ENCODE measurements around the gene TMEM250. TPM values are rescaled to one million over a fixed set of nuclear protein-coding genes. Genes with fewer than 3 reads are reported as not detected.
A peak's percentile ranks its signal among the peaks of the same experiment; 100 is the strongest.

TMEM250 gene
- total RNA-seq, 4 donors from 2014 or later = 34.3 to 59.4 (median 43.4) TPM

- Histone ChIP-seq H3K27me3 (no peaks in the 10 kb centered on the region), H3K9me3 (no peaks in the 10 kb centered on the region), H3K27ac (peak overlapping the region in 3 of 4 donors; percentile 33 to 69 (median 59)), H3K4me1 (peaks cover 18 to 76% (median 27%) of the 10 kb centered on the region in 3 donors), H3K36me3 (peaks cover 0 to 45% (median 0%) of the 10 kb centered on the region in 3 donors), H3K4me3 (no peak overlapping the region)
- intact Hi-C loops (cut with DNase I) = no loop called here
- WGBS, 2 donors = 43 to 50% methylated on average over 2 to 10 of the region's 16 CpGs
- TF ChIP-seq POLR2A (IDR thresholded peaks at IDR 0.05) (no peak), CTCF (IDR thresholded peaks at IDR 0.05) (no peak)
- no peak for DNase-seq
These were observed 39.3 kb downstream of the TMEM250 start for GRCh38 chr9:136079211-136079915.

- Histone ChIP-seq H3K27me3 (no peaks in the 10 kb centered on the region), H3K36me3 (peaks cover 0 to 42% (median 0%) of the 10 kb centered on the region in 3 donors), H3K4me3 (no peak overlapping the region), H3K9me3 (no peaks in the 10 kb centered on the region), H3K27ac (peak overlapping the region in 2 of 4 donors; percentile 44 to 59), H3K4me1 (peaks cover 18 to 78% (median 27%) of the 10 kb centered on the region in 3 donors)
- DNase-seq = no peak
- WGBS, 2 donors = 79 to 80% methylated on average over 18 to 24 of the region's 27 CpGs
- no peak for TF ChIP-seq CTCF (IDR thresholded peaks at IDR 0.05)
- TF ChIP-seq POLR2A (IDR thresholded peaks at IDR 0.05) = no peak
- intact Hi-C loops (cut with DNase I) = no loop called here
These were observed 40.1 kb downstream of the TMEM250 start for GRCh38 chr9:136078498-136079011.

GRCh38 chr9:136078024-136078423, 40.7 kb downstream of the TMEM250 start:
- DNase-seq = no peak
- WGBS, 2 donors = 75 to 77% methylated on average over 6 to 12 of the region's 12 CpGs
- no peaks in the 10 kb centered on the region for H3K27me3 ChIP-seq
- intact Hi-C loops (cut with DNase I) = no loop called here
- no peak overlapping the region for H3K4me3 ChIP-seq
- no peak for TF ChIP-seq POLR2A (IDR thresholded peaks at IDR 0.05)
- no peak for TF ChIP-seq CTCF (IDR thresholded peaks at IDR 0.05)
- peaks cover 18 to 77% (median 27%) of the 10 kb centered on the region in 3 donors for H3K4me1 ChIP-seq
- H3K9me3 ChIP-seq = no peaks in the 10 kb centered on the region
- peaks cover 0 to 39% (median 0%) of the 10 kb centered on the region in 3 donors for H3K36me3 ChIP-seq
- peak overlapping the region in 1 of 4 donors; percentile 59 for H3K27ac ChIP-seq

GRCh38 chr9:136077491-136077890, 41.2 kb downstream of the TMEM250 start:
- 78 to 84% methylated on average over 8 of the region's 8 CpGs for WGBS, 2 donors
- no peak overlapping the region for H3K4me3 ChIP-seq
- TF ChIP-seq CTCF (IDR thresholded peaks at IDR 0.05) (no peak), POLR2A (IDR thresholded peaks at IDR 0.05) (no peak)
- peaks cover 18 to 72% (median 27%) of the 10 kb centered on the region in 3 donors for H3K4me1 ChIP-seq
- H3K36me3 ChIP-seq = peaks cover 0 to 34% (median 0%) of the 10 kb centered on the region in 3 donors
- H3K27me3 ChIP-seq = no peaks in the 10 kb centered on the region
- no peak for DNase-seq
- no peaks in the 10 kb centered on the region for H3K9me3 ChIP-seq
- peak overlapping the region in 1 of 4 donors; percentile 59 for H3K27ac ChIP-seq
- intact Hi-C loops (cut with DNase I) = no loop called here
